Activated CD8-positive, alpha-beta memory T cell treated with anti-CD3 and anti-CD28 coated beads, Interleukin-2, amount 50 U/mL, for 24 hours (primary cell): ENCODE measurements around the gene PRPS1L1.

ENCODE experiments used
- DNase-seq: peaks from one replicate; pipeline ENCODE4 v3.0.0-alpha.2; 2020; ENCODE audit errors: extremely low read depth

The PRPS1L1 gene

DNA sequence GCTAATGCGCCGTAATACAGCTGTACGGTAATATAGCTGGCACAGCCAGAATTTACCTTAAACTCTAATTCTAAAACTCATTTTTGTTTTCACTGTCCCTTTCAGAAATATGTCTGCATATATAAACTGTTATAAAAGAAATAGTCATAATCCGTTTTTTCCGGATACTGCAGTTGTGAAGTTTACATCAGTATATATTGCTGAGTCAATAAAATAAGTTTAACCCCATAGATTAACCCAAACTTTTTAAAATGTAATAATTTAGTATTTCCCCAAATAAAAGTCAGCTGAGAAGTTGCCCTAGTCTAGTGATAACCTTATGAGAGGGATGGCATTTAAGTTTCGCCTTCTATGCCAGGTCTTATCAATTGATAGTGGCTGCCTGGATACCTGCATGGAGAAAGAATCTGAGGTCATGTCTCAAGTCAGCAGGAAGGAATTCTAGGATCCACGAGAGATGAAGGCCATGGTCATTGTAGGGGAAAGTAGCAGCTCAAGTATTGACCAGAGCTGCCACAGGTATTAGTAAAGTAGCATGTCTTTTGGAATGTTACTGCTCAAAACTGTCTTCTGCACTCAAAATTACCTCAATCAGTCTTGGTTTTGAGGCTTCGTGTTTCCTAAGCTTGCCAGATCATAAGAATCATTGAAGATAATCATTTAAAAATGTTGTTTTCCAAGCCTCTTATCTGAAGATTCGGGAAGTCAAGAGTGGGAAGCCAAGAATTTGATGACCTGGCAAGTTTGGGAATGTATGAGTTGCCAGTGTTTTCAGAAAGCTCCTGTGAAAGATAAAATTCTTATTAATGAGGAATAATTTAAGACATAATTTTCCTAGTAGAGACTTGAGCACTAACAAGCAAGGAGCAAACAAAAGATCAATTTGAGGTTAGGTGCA lies 10.8 kb downstream of the PRPS1L1 start:
- no peak for DNase-seq

DNA sequence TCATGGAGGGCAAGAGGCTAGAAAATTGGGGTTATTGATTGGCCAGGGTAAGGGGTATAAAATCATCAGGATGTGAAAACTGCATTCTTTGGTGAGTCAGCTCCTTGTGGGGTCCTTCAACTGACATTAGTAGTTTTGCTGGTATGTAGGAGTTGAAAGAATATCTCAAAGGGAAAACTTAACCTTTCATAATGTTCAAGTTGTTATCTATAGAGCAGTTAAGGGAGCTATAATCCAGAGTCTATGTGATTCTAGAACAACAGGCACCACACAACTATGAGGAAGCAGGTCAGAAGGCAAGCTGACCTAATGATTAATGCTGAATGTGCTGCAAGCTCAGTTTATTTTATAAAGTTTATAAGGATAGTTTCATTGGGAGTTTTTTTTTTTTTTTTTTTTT lies 13.7 kb downstream of the PRPS1L1 start:
- no peak for DNase-seq

DNA sequence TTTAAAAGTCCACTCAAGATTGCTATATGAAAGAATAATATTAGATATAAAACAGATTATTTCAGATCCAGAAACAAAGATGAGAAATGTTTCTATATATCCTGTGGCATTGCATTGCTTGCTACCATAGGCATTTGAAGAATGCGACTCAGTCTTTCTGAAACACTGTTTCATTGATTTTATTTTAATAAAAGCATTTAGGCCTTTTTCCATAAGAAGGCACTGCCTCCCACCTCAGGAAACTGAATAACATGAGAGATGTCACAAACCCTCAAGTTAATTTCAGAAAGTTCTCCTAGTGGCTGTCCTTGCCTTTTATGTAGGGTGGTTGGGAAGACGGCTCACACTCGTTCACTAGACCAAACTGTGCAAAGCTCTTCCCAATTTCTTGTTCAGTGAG lies 23.3 kb downstream of the PRPS1L1 start:
- no peak for DNase-seq

DNA sequence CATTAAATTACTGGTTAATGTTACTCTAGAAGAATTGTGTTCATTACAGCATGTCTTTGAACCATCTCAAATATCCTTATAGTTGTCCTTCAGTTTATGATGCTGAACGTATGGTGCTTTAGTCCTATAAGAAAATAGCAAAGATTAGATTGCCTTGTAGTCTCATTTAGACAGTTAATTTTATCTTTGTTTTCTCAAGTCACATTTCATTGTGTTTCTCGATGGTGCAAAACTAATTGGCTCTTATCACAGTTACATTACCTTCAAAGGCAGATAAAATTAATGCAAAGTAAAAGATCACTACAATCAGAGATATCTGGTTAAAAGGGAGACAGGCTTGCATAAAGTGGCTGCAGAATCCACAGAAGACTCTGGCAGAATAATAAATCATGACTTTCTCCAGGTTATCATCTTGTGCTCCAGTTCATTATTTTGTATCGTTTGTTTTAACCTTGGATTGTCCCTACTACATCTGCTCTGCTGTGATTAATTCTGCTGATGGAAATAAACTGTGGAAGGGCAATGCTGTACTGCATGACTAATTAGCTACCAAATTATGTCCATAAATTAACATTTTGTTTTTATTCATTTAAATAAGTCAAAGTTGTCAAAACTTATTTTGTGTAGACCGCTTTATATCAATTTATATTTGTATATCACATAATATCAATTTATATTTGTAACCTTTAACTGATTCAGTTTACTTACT lies 24.2 kb downstream of the PRPS1L1 start:
- no peak for DNase-seq

DNA sequence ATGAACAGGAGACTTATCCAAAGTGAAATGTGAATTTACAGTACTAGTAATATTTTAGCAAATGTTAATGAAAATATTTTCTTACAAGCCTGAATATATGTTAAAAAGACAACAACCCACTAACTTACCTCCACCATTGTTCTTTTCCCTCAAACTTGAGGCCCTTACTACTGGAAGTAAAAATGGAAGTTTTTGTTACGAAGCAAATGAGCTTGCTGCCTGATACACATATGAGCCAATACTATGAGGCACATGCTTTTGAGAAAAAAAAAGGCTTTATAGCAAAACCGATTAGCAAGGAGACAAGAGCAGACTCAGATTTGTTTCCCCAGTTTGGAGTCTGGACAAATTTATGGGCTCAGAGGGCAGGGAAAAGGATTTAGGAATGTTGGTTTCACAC lies 29.0 kb downstream of the PRPS1L1 start:
- no peak for DNase-seq

DNA sequence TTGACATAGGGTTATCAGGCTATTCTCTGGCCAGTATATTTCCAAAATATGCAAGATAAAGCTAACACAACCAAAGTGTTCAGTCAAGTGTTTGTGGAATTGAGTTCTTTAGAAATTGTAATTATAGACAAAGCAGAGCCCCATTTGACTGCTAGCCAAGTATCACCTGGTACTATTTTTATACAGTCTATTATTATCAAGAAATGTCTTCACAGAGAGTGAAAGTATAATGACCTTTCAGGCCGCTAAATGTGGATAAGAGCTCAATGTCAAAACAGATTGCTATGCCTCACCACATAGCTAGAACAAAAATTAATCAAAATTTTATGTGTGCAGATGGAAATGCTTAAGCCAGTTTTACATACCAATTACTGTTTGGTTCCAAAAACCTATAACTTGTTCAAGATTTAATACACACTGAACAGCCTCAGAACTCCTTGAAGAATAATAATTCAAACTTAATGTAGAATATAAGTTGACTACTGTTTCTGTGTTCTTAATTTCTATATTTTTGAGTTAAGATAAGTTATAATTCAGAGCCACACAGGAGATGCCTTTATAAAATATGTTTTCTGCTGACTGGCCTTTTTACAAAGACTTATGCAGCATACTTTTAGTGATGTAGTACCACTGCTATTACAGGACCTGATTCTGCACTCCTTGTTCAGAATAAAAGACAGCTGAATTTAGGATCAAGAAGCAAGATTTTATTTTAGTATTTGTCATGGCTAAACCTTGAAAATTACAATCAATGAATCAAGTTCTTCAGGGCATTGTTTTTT lies 31.0 kb downstream of the PRPS1L1 start:
- DNase-seq = no peak

DNA sequence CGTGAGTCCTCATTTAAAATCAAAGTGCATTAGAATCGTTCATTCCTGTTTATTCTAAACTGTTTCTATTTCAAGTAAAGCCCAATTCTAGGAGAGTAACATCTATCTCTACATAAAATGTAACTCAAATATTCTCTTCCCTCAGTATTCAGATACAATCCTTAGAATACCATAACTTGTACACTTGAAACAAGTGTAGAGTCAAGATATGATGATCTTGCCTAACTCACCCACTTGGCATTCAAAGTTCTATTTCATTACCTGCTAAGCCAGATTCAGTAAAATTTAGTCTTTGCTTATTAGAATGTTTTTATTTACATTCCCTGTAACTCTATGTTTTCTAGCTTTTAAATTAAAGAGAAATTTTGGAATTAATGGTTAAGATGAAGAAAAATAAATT lies 31.6 kb downstream of the PRPS1L1 start:
- no peak for DNase-seq

DNA sequence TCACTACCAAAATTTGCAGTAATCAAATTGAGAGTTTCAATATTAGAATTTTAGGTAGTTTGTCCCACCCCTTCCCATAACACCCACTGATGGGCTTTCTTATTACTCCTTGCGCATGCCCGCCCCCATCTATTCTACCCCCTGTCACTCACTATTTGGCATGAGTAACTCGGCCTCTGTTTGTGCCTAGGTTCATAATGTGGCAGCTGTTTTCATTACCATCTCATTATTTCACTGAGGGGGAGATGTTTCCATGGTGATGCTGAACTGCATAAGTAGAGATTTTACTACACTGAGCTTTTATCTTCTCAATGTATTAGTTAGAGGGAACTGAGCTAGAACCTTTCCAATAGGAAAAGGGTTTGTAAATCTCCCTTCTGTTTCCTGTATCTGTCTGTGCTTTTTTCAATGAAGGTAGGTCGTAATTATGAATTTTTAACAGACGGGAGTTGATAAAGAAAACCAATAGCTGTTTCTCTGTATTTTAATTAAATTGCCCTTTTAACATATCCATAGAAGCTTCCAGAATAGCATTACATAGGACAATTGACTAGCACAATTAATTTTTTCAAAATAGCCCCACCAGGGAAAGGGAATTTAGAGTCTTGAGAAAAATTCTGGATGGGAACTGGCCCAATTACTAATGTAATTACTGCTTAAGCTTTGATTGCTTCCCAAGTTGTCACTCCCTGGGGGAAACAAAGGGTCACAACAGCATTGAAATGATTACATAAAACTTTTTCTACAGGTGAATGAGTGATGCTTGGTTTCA lies 33.4 kb downstream of the PRPS1L1 start:
- DNase-seq = no peak

DNA sequence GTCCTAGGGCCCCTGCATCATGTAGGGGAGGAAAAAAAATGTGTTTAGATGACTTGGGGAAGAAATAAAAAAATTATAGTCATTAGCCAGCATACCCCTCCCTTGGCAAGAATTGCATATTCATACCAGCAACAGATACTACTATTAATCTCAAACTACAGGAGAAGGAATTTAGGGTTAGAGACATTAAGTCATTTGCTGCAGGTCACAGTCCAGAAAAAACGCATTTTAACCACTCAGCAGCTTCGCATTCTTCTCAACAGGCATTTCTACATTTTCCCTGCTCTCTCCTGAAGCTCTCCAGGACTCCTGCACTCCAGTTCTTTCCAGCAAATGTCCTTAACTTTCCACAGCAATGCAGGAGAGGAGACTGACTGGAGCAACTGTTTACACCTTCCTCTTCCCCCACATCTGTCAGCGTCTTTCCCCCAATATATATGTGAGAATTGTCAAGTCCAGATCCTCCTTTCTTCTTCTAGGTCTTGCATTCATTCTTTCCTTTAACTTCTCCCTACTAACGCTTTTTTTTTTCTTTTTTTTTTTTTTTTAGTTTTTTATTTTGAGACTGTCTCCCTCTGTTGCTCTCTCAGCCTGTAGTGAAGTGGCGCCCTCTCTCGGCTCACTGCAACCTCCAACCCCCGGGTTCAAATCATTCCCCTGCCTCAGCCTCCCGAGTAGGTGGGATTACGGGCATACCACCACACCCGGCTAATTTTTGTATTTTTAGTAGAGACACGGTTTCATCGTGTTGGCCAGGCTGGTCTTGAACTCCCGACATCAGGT lies 35.6 kb downstream of the PRPS1L1 start:
- no peak for DNase-seq

DNA sequence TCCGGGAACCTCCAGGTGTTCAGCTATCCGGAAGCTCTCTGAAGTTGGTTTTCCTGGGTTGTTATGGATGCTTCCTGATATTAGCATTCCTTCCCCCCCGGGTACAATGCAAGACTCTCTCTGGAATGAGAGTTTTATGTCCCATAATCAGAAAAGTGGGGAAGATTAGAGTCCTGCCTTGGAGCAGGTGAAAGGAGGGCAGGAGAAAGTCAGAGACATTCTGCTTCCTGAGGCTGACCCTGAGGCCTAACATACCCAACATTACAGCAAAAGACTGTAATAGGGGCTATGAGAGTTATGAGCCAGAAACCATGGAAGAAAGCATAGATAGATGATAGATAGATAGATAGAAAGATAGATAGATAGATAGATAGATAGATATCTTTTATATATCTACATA lies 36.9 kb downstream of the PRPS1L1 start:
- DNase-seq = no peak

DNA sequence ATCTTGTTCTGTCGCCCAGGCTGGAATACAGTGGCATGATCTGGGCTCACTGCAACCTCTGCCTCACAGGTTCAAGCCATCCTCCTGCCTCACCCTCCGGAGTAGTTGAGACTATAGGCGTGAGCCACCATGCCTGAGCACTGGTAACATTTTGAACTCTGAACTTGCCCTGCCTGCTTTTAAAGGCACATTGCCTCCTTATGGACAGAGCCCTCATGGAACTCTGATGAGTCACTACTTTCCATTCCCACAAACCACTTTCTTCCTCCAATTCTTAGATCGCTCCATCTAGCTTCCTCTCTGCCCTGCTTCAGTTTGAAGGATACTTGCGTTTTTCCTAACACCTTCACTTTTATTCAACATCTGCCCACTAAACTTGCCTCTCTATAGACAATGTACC lies 38.1 kb downstream of the PRPS1L1 start:
- no peak for DNase-seq

DNA sequence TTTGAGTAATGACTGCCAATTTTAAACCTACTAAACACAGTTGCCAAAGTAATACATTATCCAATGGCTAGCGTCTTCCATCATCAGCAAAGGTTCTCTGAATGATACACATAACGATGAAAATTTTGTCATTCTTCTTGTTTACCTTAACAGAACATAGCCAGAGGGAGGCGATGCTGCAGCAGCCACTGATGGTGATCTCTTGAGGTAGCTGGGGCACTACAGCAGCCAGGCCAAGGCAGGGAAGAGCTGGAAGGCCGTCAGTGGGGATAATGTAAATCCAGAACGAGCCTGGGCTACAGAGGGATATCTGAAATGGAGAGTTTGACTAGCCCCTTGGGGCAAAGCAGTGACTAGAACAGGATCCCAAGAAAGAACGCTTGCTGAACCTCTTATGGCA lies 38.8 kb downstream of the PRPS1L1 start:
- no peak for DNase-seq

DNA sequence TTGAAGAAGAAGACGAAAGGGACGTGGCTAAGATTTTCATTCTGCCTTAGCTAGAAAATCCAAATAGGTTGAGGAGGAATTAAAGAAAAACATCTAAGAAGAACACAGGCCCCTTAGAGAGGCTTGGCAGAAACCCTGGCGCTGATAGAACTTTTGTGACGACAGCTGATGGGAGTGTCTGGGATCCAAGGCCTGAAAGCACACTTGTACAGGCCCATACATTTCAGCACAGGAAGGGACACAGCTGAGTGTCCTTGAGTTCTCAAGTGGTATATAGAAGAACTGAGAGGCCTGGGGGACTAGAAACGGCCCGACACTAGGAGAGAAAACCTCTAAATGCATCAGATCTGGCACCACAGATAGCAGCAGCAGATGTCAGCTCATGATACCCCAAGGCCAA lies 39.5 kb downstream of the PRPS1L1 start:
- DNase-seq = no peak

DNA sequence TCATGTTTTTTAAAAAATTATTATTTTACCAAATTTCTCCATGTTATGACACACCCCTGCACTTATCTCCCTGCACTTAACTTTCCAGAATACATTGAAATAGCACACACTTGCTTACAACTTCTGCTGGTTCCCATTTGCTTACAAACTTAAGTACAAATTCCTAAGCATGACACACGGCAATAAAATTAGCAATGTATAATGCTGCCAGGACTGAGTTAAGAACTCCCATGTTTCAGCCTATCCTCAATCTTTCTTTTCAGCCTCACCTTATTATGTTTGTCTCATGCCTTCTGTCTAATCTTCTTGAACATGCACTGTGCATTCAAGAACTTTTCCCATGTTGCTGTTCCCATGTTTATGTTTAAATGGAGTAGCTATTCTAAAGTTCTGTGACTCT lies 40.8 kb downstream of the PRPS1L1 start:
- no peak for DNase-seq

DNA sequence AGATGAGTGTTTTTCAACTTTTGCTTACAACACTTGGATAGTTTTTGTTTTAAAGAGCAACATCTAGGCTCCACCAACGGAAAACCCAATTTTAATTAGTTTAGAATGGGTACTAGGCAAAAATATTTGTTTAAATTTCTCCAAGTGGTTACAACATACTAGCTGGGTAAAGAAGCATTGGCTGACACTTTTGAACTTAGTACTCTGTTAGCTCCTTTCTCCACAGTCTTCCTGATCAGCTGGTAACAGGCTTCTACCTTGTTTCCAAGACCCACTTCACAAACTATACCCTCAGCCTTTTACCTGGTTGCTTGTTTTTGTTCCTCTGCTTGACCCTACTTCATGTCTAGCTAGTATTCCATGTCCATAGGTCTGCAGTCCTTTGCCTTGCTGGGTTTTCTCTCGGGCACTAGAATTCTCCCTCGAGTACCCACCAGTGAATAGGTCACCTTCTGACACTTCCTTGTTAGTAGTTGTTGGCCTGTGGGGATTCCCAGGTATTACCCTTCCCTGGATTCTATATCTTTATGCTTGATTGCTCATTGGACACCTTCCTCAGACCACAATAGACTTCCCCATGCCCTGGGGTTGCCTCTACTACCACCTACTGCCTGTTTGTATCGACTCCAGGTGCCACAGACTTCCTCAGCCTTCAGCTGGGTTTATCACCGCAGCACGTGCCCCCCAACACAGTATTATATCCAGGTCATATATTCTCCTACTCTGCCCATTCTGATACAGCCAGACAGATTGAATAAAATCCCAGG lies 42.0 kb downstream of the PRPS1L1 start:
- DNase-seq = no peak

DNA sequence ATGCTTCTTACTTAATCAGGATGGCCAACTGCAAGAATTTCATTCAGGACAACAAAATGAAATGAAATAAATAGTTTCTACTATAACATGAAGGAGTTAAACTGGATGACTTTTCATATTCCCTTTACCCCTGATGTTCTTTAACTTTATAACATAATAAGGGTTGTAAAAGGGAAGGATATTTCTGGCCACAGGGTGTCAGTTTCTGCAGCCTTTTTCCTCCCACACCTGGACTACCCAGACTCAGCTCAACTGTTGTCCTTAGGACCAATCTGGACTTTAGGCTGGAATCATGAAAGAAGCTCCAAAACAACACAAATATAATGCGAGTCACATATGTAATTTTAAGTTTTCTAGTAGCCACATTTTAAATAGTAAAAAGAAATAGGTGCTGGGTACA lies 43.4 kb downstream of the PRPS1L1 start:
- DNase-seq = no peak

DNA sequence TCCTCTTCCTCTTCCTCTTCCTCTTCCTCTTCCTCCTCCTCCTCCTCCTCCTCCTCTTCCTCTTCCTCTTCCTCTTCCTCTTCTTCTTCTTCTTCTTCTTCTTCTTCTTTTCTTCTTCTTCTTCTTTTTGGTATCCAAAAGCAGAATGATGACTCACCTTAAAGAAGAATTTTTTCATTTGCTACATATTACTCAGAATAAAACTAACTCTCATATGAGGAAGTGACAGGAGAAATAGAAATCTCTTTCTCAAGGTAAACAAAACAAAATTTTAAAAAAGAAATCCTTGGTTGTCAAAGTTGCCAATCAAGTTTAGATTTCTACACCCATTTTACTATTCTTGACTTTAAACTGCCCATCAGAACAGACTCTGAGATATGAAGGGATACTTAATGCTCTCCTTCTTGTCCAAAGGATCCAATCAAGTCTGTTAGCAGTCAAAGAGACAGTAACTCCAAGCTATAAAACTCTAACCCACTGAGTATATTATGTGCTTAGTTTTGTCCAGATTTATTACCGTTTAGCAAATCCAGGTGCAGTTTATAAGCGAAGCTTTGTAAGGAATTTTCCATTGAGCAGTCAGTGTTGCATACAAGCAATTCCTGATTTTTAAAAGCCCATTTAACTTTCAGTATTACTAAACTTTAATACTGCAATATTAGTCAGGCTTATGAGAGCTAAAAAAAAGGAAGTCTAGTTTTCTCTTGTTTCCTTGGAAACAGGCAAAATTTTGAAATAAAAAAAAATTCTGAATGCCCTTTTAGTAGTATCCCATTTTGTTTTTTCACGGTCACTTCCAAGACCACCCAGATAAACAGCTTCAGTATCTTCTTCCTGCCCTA lies 44.2 kb downstream of the PRPS1L1 start:
- no peak for DNase-seq

DNA sequence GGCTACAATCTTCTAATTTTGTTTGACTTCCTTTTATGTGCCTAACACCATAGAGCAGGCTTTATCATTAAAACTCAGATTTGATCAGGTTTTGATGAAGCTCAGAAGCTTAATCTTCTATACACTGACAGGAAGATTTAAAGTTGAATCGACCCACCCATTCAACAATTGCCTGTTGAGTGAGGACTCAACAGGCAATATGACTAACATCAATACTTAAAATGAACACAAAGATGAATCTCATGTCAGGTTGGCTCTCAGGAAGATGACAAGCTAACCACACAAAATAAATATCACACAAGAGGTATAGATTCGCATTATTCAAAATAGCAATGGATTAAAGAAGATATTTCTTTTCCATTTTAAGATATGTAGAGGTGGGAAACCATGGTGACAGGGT lies 50.7 kb downstream of the PRPS1L1 start:
- DNase-seq = no peak
